ENCODE data around the gene MAP3K3. TPM values are rescaled to one million over a fixed set of nuclear protein-coding genes. Genes with fewer than 3 reads are reported as not detected.

Gene MAP3K3
- polyA plus RNA-seq, 1 donor from 2014 or later: 16.6 TPM

- H3K36me3 ChIP-seq (ENCODE audit: insufficient read depth, low read length): no peaks in the 10 kb centered on the region
These were observed 64.0 kb downstream of the MAP3K3 start for GRCh38 chr17:63686138-63686685.

GRCh38 chr17:63688396-63689020 lies 66.3 kb downstream of the MAP3K3 start:
- no peaks in the 10 kb centered on the region for H4K20me1 ChIP-seq (ENCODE audit: insufficient read depth)
- no peak overlapping the region for H2AFZ ChIP-seq (ENCODE audit: low read depth, low read length)
- H3K9me2 ChIP-seq (ENCODE audit: insufficient read depth, low read length): no peaks in the 10 kb centered on the region
- no peak overlapping the region for H3K4me3 ChIP-seq (ENCODE audit: low read length)
- TF ChIP-seq SMC3 (conservative IDR thresholded peaks at IDR 0.05; ENCODE audit: poor library complexity): no peak
- no peak for TF ChIP-seq RAD21 (conservative IDR thresholded peaks at IDR 0.05)
- no peak for TF ChIP-seq EZH2 (IDR thresholded peaks at IDR 0.05; ENCODE audit: borderline replicate concordance, insufficient read depth, low read length, poor library complexity, severe bottlenecking)
- no peak for TF ChIP-seq EP300 (conservative IDR thresholded peaks at IDR 0.05; ENCODE audit: poor library complexity, severe bottlenecking)
- no peak for TF ChIP-seq REST (IDR thresholded peaks at IDR 0.05; ENCODE audit: borderline replicate concordance)
- TF ChIP-seq POLR2AphosphoS5 (IDR thresholded peaks at IDR 0.05): no peak
- TF ChIP-seq, protein P1, sequence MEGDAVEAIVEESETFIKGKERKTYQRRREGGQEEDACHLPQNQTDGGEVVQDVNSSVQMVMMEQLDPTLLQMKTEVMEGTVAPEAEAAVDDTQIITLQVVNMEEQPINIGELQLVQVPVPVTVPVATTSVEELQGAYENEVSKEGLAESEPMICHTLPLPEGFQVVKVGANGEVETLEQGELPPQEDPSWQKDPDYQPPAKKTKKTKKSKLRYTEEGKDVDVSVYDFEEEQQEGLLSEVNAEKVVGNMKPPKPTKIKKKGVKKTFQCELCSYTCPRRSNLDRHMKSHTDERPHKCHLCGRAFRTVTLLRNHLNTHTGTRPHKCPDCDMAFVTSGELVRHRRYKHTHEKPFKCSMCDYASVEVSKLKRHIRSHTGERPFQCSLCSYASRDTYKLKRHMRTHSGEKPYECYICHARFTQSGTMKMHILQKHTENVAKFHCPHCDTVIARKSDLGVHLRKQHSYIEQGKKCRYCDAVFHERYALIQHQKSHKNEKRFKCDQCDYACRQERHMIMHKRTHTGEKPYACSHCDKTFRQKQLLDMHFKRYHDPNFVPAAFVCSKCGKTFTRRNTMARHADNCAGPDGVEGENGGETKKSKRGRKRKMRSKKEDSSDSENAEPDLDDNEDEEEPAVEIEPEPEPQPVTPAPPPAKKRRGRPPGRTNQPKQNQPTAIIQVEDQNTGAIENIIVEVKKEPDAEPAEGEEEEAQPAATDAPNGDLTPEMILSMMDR (IDR thresholded peaks at IDR 0.05; ENCODE audit: poor library complexity, severe bottlenecking): no peak
- TF ChIP-seq TAF1 (IDR thresholded peaks at IDR 0.05; ENCODE audit: low read depth): no peak
- TF ChIP-seq MXI1 (conservative IDR thresholded peaks at IDR 0.05; ENCODE audit: poor library complexity, severe bottlenecking): no peak
- no peak overlapping the region for H3K9ac ChIP-seq (ENCODE audit: low read length)
- no peak overlapping the region for H3K27ac ChIP-seq (ENCODE audit: low read length)
- no peaks in the 10 kb centered on the region for H3K79me2 ChIP-seq (replicated peaks; ENCODE audit: insufficient read depth, low read length)
- H3K4me2 ChIP-seq (ENCODE audit: low read length): no peak overlapping the region
- no peaks in the 10 kb centered on the region for H3K9me3 ChIP-seq (ENCODE audit: low read length)
- no peaks in the 10 kb centered on the region for H3K36me3 ChIP-seq (ENCODE audit: insufficient read depth, low read length)
- H3F3A ChIP-seq (ENCODE audit: insufficient read depth, low read length, poor library complexity, severe bottlenecking): no peaks in the 10 kb centered on the region
- no peaks in the 10 kb centered on the region for H3K27me3 ChIP-seq (ENCODE audit: insufficient read depth, low read depth, low read length)

More at GRCh38 chr17:63686138-63686685, 64.0 kb downstream of the MAP3K3 start:
- H2AFZ ChIP-seq (ENCODE audit: low read depth, low read length): no peak overlapping the region
- H3K79me2 ChIP-seq (replicated peaks; ENCODE audit: insufficient read depth, low read length): no peaks in the 10 kb centered on the region
- no peak overlapping the region for H3K4me3 ChIP-seq (ENCODE audit: low read length)
- H3K4me2 ChIP-seq (ENCODE audit: low read length): no peak overlapping the region
- no peaks in the 10 kb centered on the region for H4K20me1 ChIP-seq (ENCODE audit: insufficient read depth)
- no peak overlapping the region for H3K27ac ChIP-seq (ENCODE audit: low read length)
- no peak overlapping the region for H3K9ac ChIP-seq (ENCODE audit: low read length)
- TF ChIP-seq RAD21 (conservative IDR thresholded peaks at IDR 0.05): no peak
- TF ChIP-seq EP300 (conservative IDR thresholded peaks at IDR 0.05; ENCODE audit: poor library complexity, severe bottlenecking): no peak
- TF ChIP-seq MXI1 (conservative IDR thresholded peaks at IDR 0.05; ENCODE audit: poor library complexity, severe bottlenecking): no peak
- no peaks in the 10 kb centered on the region for H3K9me3 ChIP-seq (ENCODE audit: low read length)
- no peaks in the 10 kb centered on the region for H3K27me3 ChIP-seq (ENCODE audit: insufficient read depth, low read depth, low read length)
- H3F3A ChIP-seq (ENCODE audit: insufficient read depth, low read length, poor library complexity, severe bottlenecking): no peaks in the 10 kb centered on the region
- H3K9me2 ChIP-seq (ENCODE audit: insufficient read depth, low read length): no peaks in the 10 kb centered on the region
